ENCODE results near the gene MARCHF9.
"Not testable (repeated sequence)": the region's sequence is repeated elsewhere in the genome, so short reads cannot be mapped to it uniquely, and the experiment has no call there.

Gene MARCHF9

GRCh38 chr12:57771236-57771872, 16.5 kb downstream of the MARCHF9 start:
- DNase-seq (ENCODE audit: low read depth): peak; percentile 82

GRCh38 chr12:57771873-57772428, 17.0 kb downstream of the MARCHF9 start, which contains the start of gene METTL1:
Gene METTL1, minus strand, starts transcription at chr12:57772105. Its CDS starts 22 bp downstream, at chr12:57772083.
- DNase-seq (ENCODE audit: low read depth): peak; percentile 96

- no peak for DNase-seq (ENCODE audit: low read depth)
Observed at GRCh38 chr12:57772429-57773322, 17.8 kb downstream of the MARCHF9 start, which contains the start of gene EEF1AKMT3. Gene EEF1AKMT3, plus strand, starts transcription at chr12:57772614. Its CDS starts 111 bp downstream, at chr12:57772725.

- DNase-seq (ENCODE audit: low read depth): not testable (repeated sequence)
Observed at GRCh38 chr12:57774634-57775033, 19.7 kb downstream of the MARCHF9 start.

GRCh38 chr12:57775044-57775443, 20.1 kb downstream of the MARCHF9 start:
- no peak for DNase-seq (ENCODE audit: low read depth)

- no peak for DNase-seq (ENCODE audit: low read depth)
Observed at GRCh38 chr12:57775563-57776246, 20.8 kb downstream of the MARCHF9 start.

GRCh38 chr12:57776247-57776587, 21.3 kb downstream of the MARCHF9 start:
- no peak for DNase-seq (ENCODE audit: low read depth)

GRCh38 chr12:57777367-57777766, 22.5 kb downstream of the MARCHF9 start:
- DNase-seq (ENCODE audit: low read depth): no peak

GRCh38 chr12:57777911-57778310, 23.0 kb downstream of the MARCHF9 start:
- DNase-seq (ENCODE audit: low read depth): no peak

- peak; percentile 24 for DNase-seq (ENCODE audit: low read depth)
Observed at GRCh38 chr12:57779736-57780135, 24.8 kb downstream of the MARCHF9 start.

GRCh38 chr12:57780284-57780897, 25.5 kb downstream of the MARCHF9 start:
- no peak for DNase-seq (ENCODE audit: low read depth)

- DNase-seq (ENCODE audit: low read depth): no peak
Observed at GRCh38 chr12:57781244-57781643, 26.3 kb downstream of the MARCHF9 start.

- no peak for DNase-seq (ENCODE audit: low read depth)
Observed at GRCh38 chr12:57781801-57782200, 26.9 kb downstream of the MARCHF9 start.

- DNase-seq (ENCODE audit: low read depth): no peak
Observed at GRCh38 chr12:57782243-57782607, 27.3 kb downstream of the MARCHF9 start.

- DNase-seq (ENCODE audit: low read depth): peak; percentile 88
Observed at GRCh38 chr12:57782608-57783465, 27.9 kb downstream of the MARCHF9 start, which contains the start of gene TSFM. Gene TSFM, plus strand, starts transcription at chr12:57782787. Its CDS starts 15 bp downstream, at chr12:57782802.

GRCh38 chr12:57783466-57783801, 28.5 kb downstream of the MARCHF9 start:
- no peak for DNase-seq (ENCODE audit: low read depth)

- no peak for DNase-seq (ENCODE audit: low read depth)
Observed at GRCh38 chr12:57783861-57784260, 29.0 kb downstream of the MARCHF9 start.

- DNase-seq (ENCODE audit: low read depth): peak; percentile 93
Observed at GRCh38 chr12:57793920-57794319, 39.0 kb downstream of the MARCHF9 start.

- no peak for DNase-seq (ENCODE audit: low read depth)
Observed at GRCh38 chr12:57795354-57795753, 40.5 kb downstream of the MARCHF9 start.

- no peak for DNase-seq (ENCODE audit: low read depth)
Observed at GRCh38 chr12:57796996-57797395, 42.1 kb downstream of the MARCHF9 start.

- no peak for DNase-seq (ENCODE audit: low read depth)
Observed at GRCh38 chr12:57797933-57798332, 43.0 kb downstream of the MARCHF9 start.

All from amniotic epithelial cell (primary cell).